SK-N-SH (cell line): Measurements from ENCODE around the gene F2R. TPM values are rescaled to one million over a fixed set of nuclear protein-coding genes. Genes with fewer than 3 reads are reported as not detected.

Experiments
- CTCF ChIA-PET: fragments of 300-600, 350-600 bp; formaldehyde crosslinking; extraction: SDS; loops from one replicate; lab custom pipeline; 2021; lab: Yijun Ruan, JAX
- POLR2A ChIA-PET: fragments of 350-600 bp; sonication (Branson Sonifier 250); formaldehyde crosslinking; extraction: SDS; loops from one replicate; lab custom pipeline; 2020; ENCODE audit warnings: antibody characterized with exemption, inconsistent platforms; lab: Yijun Ruan, JAX
- DNase-seq: peaks from one replicate; pipeline ENCODE4 v3.0.0; 2012
- H2AFZ ChIP-seq: fragments of 200-600 bp; sonication (generic); 2 replicates; pipeline ENCODE4 v1.8.1; 2016; ENCODE audit warnings: antibody characterized with exemption, mild to moderate bottlenecking, low read depth
- H3F3A ChIP-seq: fragments of 200-600 bp; sonication (generic); replicated peaks from 2 replicates; pipeline ENCODE3; 2016; ENCODE audit warnings: antibody characterized with exemption, mild to moderate bottlenecking; ENCODE audit not compliant: insufficient read depth
- H3K27ac ChIP-seq, 2 experiments: fragments of 200-500 bp in 1 of 2; fragments of 200-600 bp in 1 of 2; sonication (Bioruptor generic) in 1 of 2; sonication (generic), shearing (Covaris generic) in 1 of 2; 2 replicates each; pipeline versions ENCODE4 v1.5.1 to v1.6.1; 2014 to 2016; ENCODE audit warnings: low read depth in 2 of 2, inconsistent platforms in 1 of 2, low read length in 1 of 2, mild to moderate bottlenecking in 1 of 2, mixed read lengths in 1 of 2
- H3K27me3 ChIP-seq: fragments of 200-600 bp; sonication (generic), shearing (Covaris generic); 2 replicates; pipeline ENCODE4 v1.6.1; 2016; ENCODE audit warnings: mixed run types; ENCODE audit not compliant: insufficient read depth
- H3K36me3 ChIP-seq, 2 experiments: fragments of 200-500 bp in 1 of 2; fragments of 200-600 bp in 1 of 2; sonication (Bioruptor generic) in 1 of 2; sonication (generic) in 1 of 2; replicated peaks in 1 of 2; 2 replicates each; pipeline versions ENCODE3 to v1.5.1; 2014 to 2016; ENCODE audit warnings: low read length in 1 of 2, mild to moderate bottlenecking in 1 of 2; ENCODE audit not compliant: insufficient read depth in 2 of 2, control insufficient read depth in 1 of 2
- H3K4me1 ChIP-seq, 2 experiments: fragments of 200-500 bp in 1 of 2; fragments of 200-600 bp in 1 of 2; sonication (Bioruptor generic) in 1 of 2; sonication (generic), shearing (Covaris generic) in 1 of 2; 2 replicates each; pipeline versions ENCODE4 v1.5.1 to v1.6.1; 2014 to 2016; ENCODE audit warnings: low read depth in 1 of 2, low read length in 1 of 2, mixed run types in 1 of 2; ENCODE audit not compliant: insufficient read depth in 2 of 2, control insufficient read depth in 1 of 2
- H3K4me2 ChIP-seq: fragments of 200-600 bp; sonication (generic), shearing (Covaris generic); 2 replicates; pipeline ENCODE4 v1.6.1; 2017; ENCODE audit warnings: mixed run types
- H3K4me3 ChIP-seq, 2 experiments: fragments of 200-500 bp in 1 of 2; fragments of 200-600 bp in 1 of 2; sonication (Bioruptor generic) in 1 of 2; sonication (generic), shearing (Covaris generic) in 1 of 2; 2 replicates each; pipeline versions ENCODE4 v1.5.1 to v1.8.1; 2014 to 2016; ENCODE audit warnings: low read depth in 2 of 2, inconsistent platforms in 1 of 2, low read length in 1 of 2, mild to moderate bottlenecking in 1 of 2, mixed read lengths in 1 of 2, moderate library complexity in 1 of 2
- H3K79me2 ChIP-seq: fragments of 200-600 bp; sonication (generic); 2 replicates; pipeline ENCODE4 v1.8.1; 2017; ENCODE audit warnings: mild to moderate bottlenecking; ENCODE audit not compliant: insufficient read depth
- H3K9ac ChIP-seq: fragments of 200-600 bp; sonication (generic); 2 replicates; pipeline ENCODE4 v1.6.1; 2017; ENCODE audit warnings: mixed run types
- H3K9me2 ChIP-seq: fragments of 200-600 bp; sonication (generic); 2 replicates; pipeline ENCODE4 v1.6.1; 2017; ENCODE audit warnings: mixed run types
- H3K9me3 ChIP-seq: fragments of 200-600 bp; sonication (generic); 2 replicates; pipeline ENCODE4 v1.6.1; 2017; ENCODE audit warnings: mixed run types, mild to moderate bottlenecking, moderate library complexity
- H4K20me1 ChIP-seq: fragments of 200-600 bp; sonication (generic); 2 replicates; pipeline ENCODE4 v1.6.1; 2017; ENCODE audit warnings: mild to moderate bottlenecking, mixed run types; ENCODE audit not compliant: insufficient read depth
- CTCF ChIP-seq: fragments of 200-600 bp; sonication (generic); IDR thresholded peaks from 2 replicates; pipeline ENCODE4 v1.6.1; 2017; ENCODE audit warnings: antibody characterized with exemption, mild to moderate bottlenecking, moderate library complexity
- ELF1 ChIP-seq: IDR thresholded peaks from 2 replicates; pipeline ENCODE4 v1.4.0; 2012
- FOXM1 ChIP-seq: IDR thresholded peaks from 2 replicates; pipeline ENCODE4 v1.4.0; 2012; ENCODE audit warnings: low read depth, mild to moderate bottlenecking
- GABPA ChIP-seq: IDR thresholded peaks from 2 replicates; pipeline ENCODE4 v1.4.0; 2012; ENCODE audit warnings: low read depth, mild to moderate bottlenecking
- IRF3 ChIP-seq: fragments of 150-350 bp; IDR thresholded peaks from 2 replicates; pipeline ENCODE4 v1.6.1; 2016; ENCODE audit warnings: mild to moderate bottlenecking, low read depth, low read length
- MAX ChIP-seq: IDR thresholded peaks from 2 replicates; pipeline ENCODE4 v1.4.0; 2012; ENCODE audit warnings: low read depth
- PBX3 ChIP-seq: IDR thresholded peaks from 2 replicates; pipeline ENCODE4; 2012
- POLR2AphosphoS5 ChIP-seq: IDR thresholded peaks from 2 replicates; pipeline ENCODE4 v1.6.1; 2012; ENCODE audit warnings: low read depth, low read length
- RFX5 ChIP-seq: IDR thresholded peaks from 2 replicates; pipeline ENCODE4 v1.6.1; 2012; ENCODE audit warnings: mild to moderate bottlenecking, improper control_type of control experiment, low read length
- SIN3A ChIP-seq: IDR thresholded peaks from 2 replicates; pipeline ENCODE4 v1.6.1; 2012; ENCODE audit warnings: low read depth, mild to moderate bottlenecking, low read length, moderate library complexity, borderline replicate concordance
- TAF1 ChIP-seq: IDR thresholded peaks from 2 replicates; pipeline ENCODE4 v1.6.1; 2012; ENCODE audit warnings: low read depth, mild to moderate bottlenecking, low read length, moderate library complexity, borderline replicate concordance
- TCF12 ChIP-seq: IDR thresholded peaks from 2 replicates; pipeline ENCODE4 v1.4.0; 2012
- ZBTB33 ChIP-seq: IDR thresholded peaks from 2 replicates; pipeline ENCODE4 v1.4.0; 2012; ENCODE audit warnings: low read depth, borderline replicate concordance
- WGBS: methylation state at CpG from one replicate; pipeline ENCODE4 v1.1.6; 2017; ENCODE audit warnings: low lambda C conversion rate; 5-methylcytosine and 5-hydroxymethylcytosine counted together
- polyA plus RNA-seq, 3 experiments: library from polyadenylated mRNA; depleted of rRNA; stranded (reverse); fragments of >200 nt; gene quantifications; 2 replicates each; pipeline ENCODE4 v1.2.3, GENCODE V29; 2012

The F2R gene
- polyA plus RNA-seq, 1 of the 3 experiments (the other 2 are of a cell fraction) = 212 TPM

GRCh38 chr5:76724871-76725270 is 8.9 kb downstream of the F2R start:
- H3K79me2 ChIP-seq = peaks cover 100% of the 10 kb centered on the region
- DNase-seq = no peak
- peaks cover 11% of the 10 kb centered on the region; the same call in 1 of the 2 replicates for H3K9me3 ChIP-seq
- WGBS = 71% methylated on average over 4 of the region's 4 CpGs
- no peaks in the 10 kb centered on the region for H3K9me2 ChIP-seq
- ChIA-PET CTCF (interaction anchor here (1.0 to 2.6 kb wide), 2 partner anchors 9 to 50 kb away, joined by 8 read pairs; partner anchors contain the start of gene F2R), POLR2A (no interaction called here)
- H2AFZ ChIP-seq = no peak overlapping the region
- H3K36me3 ChIP-seq = peaks cover 15 to 50% of the 10 kb centered on the region in 2 experiments
- peak overlapping the region in 1 of 2 experiments; percentile 79; a peak in 2 of 4 replicates for H3K27ac ChIP-seq
- H3K4me1 ChIP-seq = peaks cover 2 to 12% of the 10 kb centered on the region in 2 experiments; a peak in 2 of 4 replicates
- H3K4me2 ChIP-seq = peak overlapping the region; percentile 47
- H3F3A ChIP-seq = peaks cover 22% of the 10 kb centered on the region
- no peak overlapping the region for H3K4me3 ChIP-seq
- peaks cover 67% of the 10 kb centered on the region for H4K20me1 ChIP-seq
- no peaks in the 10 kb centered on the region for H3K27me3 ChIP-seq
- TF ChIP-seq IRF3 (no peak), MAX (0 out of 2 replicates have a peak, but pooled peaks have one; percentile 17), GABPA (no peak), PBX3 (peak; percentile 23; the same call in 1 of the 2 replicates), TCF12 (peak; percentile 35)
- peak overlapping the region; percentile 29; the same call in 1 of the 2 replicates for H3K9ac ChIP-seq

GRCh38 chr5:76728965-76729364 is 13.0 kb downstream of the F2R start:
- Histone ChIP-seq H3K9me2 (no peaks in the 10 kb centered on the region), H3K27ac (no peak overlapping the region), H3K4me1 (peaks cover 0 to 7% of the 10 kb centered on the region in 2 experiments; a peak in 1 of 4 replicates), H3K9ac (no peak overlapping the region), H3F3A (peaks cover 14% of the 10 kb centered on the region), H2AFZ (no peak overlapping the region), H3K9me3 (peaks cover 13% of the 10 kb centered on the region; the same call in 1 of the 2 replicates), H3K36me3 (peaks cover 34 to 70% of the 10 kb centered on the region in 2 experiments), H3K27me3 (no peaks in the 10 kb centered on the region), H3K4me3 (no peak overlapping the region), H3K4me2 (no peak overlapping the region), H3K79me2 (peaks cover 100% of the 10 kb centered on the region), H4K20me1 (peaks cover 49% of the 10 kb centered on the region)
- ChIA-PET CTCF (interaction anchor here (0.6 to 0.9 kb wide), 2 partner anchors 45 kb away, joined by 3 to 5 read pairs; no protein-coding TSS in a partner anchor), POLR2A (no interaction called here)
- TF ChIP-seq SIN3A (no peak), ELF1 (no peak), ZBTB33 (no peak), TAF1 (no peak), RFX5 (no peak), CTCF (no peak), IRF3 (no peak), MAX (no peak), POLR2AphosphoS5 (no peak), FOXM1 (no peak)
- DNase-seq = no peak
- 98% methylated on average over 4 of the region's 4 CpGs for WGBS
